Measurements from ENCODE around the gene RAB4B. TPM values are rescaled to one million over a fixed set of nuclear protein-coding genes. Genes with fewer than 3 reads are reported as not detected.
"Not testable (repeated sequence)": the region's sequence is repeated elsewhere in the genome, so short reads cannot be mapped to it uniquely, and the experiment has no call there.

Gene RAB4B
- total RNA-seq, 1 experiment from 2014 or later: 7.4 TPM

GRCh38 chr19:40815223-40815622 lies 37.2 kb downstream of the RAB4B start:
- no peak for DNase-seq (ENCODE audit: extremely low read depth, low read depth)

- DNase-seq (ENCODE audit: extremely low read depth, low read depth): peak; percentile 26
These were observed 40.7 kb downstream of the RAB4B start for GRCh38 chr19:40818480-40819399.

GRCh38 chr19:40819479-40820234 lies 41.6 kb downstream of the RAB4B start:
- not testable (repeated sequence) for DNase-seq (ENCODE audit: extremely low read depth, low read depth)

GRCh38 chr19:40822161-40822560 lies 44.1 kb downstream of the RAB4B start:
- DNase-seq (ENCODE audit: extremely low read depth, low read depth): no peak

- not testable (repeated sequence) for DNase-seq (ENCODE audit: extremely low read depth, low read depth)
These were observed 44.9 kb downstream of the RAB4B start for GRCh38 chr19:40822704-40823553.

GRCh38 chr19:40824916-40825315 lies 46.9 kb downstream of the RAB4B start:
- DNase-seq (ENCODE audit: extremely low read depth, low read depth): not testable (repeated sequence)

- DNase-seq (ENCODE audit: extremely low read depth, low read depth): not testable (repeated sequence)
These were observed 47.5 kb downstream of the RAB4B start for GRCh38 chr19:40825460-40826095.

- DNase-seq (ENCODE audit: extremely low read depth, low read depth): not testable (repeated sequence)
These were observed 48.3 kb downstream of the RAB4B start for GRCh38 chr19:40826312-40826698.

- not testable (repeated sequence) for DNase-seq (ENCODE audit: extremely low read depth, low read depth)
These were observed 48.8 kb downstream of the RAB4B start for GRCh38 chr19:40826699-40827385.

- no peak for DNase-seq (ENCODE audit: extremely low read depth, low read depth)
These were observed 49.6 kb downstream of the RAB4B start for GRCh38 chr19:40827386-40828247.

- no peak for DNase-seq (ENCODE audit: extremely low read depth, low read depth)
These were observed 51.2 kb downstream of the RAB4B start for GRCh38 chr19:40829205-40829604.

GRCh38 chr19:40830741-40831140 lies 52.7 kb downstream of the RAB4B start:
- not testable (repeated sequence) for DNase-seq (ENCODE audit: extremely low read depth, low read depth)

- DNase-seq (ENCODE audit: extremely low read depth, low read depth): no peak
These were observed 53.7 kb downstream of the RAB4B start for GRCh38 chr19:40831502-40832430.

GRCh38 chr19:40832431-40832790 lies 54.4 kb downstream of the RAB4B start:
- not testable (repeated sequence) for DNase-seq (ENCODE audit: extremely low read depth, low read depth)

- DNase-seq (ENCODE audit: extremely low read depth, low read depth): not testable (repeated sequence)
These were observed 55.9 kb downstream of the RAB4B start for GRCh38 chr19:40833728-40834533.

GRCh38 chr19:40836754-40837429 lies 58.8 kb downstream of the RAB4B start:
- DNase-seq (ENCODE audit: extremely low read depth, low read depth): no peak

Data from NCI-H460 (cell line).